Stomach (tissue), 9 donors: Measurements from ENCODE around the gene SMURF1. TPM values are rescaled to one million over a fixed set of nuclear protein-coding genes. Genes with fewer than 3 reads are reported as not detected.
A peak's percentile ranks its signal among the peaks of the same experiment; 100 is the strongest.

ENCODE experiments used
- DNase-seq, 2 donors: peaks; one replicate each; pipeline versions ENCODE4 v3.0.0 to v3.0.0-alpha.2; 2013 to 2019
- H3K27ac ChIP-seq, 5 donors: fragments of 200-600 bp in 4 of 5; sonication (generic) in 4 of 5; one replicate each; pipeline ENCODE4 v1.5.1; 2013 to 2019; ENCODE audit warnings: mild to moderate bottlenecking in 1 of 5, moderate library complexity in 1 of 5
- H3K27me3 ChIP-seq, 3 donors: fragments of 200-600 bp; sonication (generic); one replicate each; pipeline ENCODE4 v1.5.1; 2017 to 2019; ENCODE audit warnings: mixed run types in 1 of 3
- H3K36me3 ChIP-seq, 4 donors: fragments of 200-600 bp; sonication (generic); 1 replicate in 3 of 4; 2 replicates in 1 of 4; pipeline ENCODE4 v1.5.1; 2016 to 2019
- H3K4me1 ChIP-seq, 4 donors: fragments of 200-600 bp; sonication (generic); one replicate each; pipeline ENCODE4 v1.5.1; 2016 to 2019
- H3K4me3 ChIP-seq, 4 donors: fragments of 200-600 bp; sonication (generic) in 3 of 4; one replicate each; pipeline ENCODE4 v1.5.1; 2016 to 2019; ENCODE audit warnings: mild to moderate bottlenecking in 1 of 4
- H3K9me3 ChIP-seq, 4 donors: fragments of 200-600 bp; sonication (generic); one replicate each; pipeline ENCODE4 v1.5.1; 2016 to 2019
- CTCF ChIP-seq, 7 experiments: fragments of 450-650 bp in 4 of 7; fragments of 200-600 bp in 3 of 7; sonication (generic) in 3 of 7; IDR thresholded peaks; one replicate each; pipeline ENCODE4 v1.5.1; 2016 to 2019; ENCODE audit warnings: antibody characterized with exemption in 7 of 7, control low read depth in 2 of 7, mild to moderate bottlenecking in 1 of 7
- EP300 ChIP-seq: sonication (generic); formaldehyde crosslinking; IDR thresholded peaks from one replicate; pipeline ENCODE4 v1.6.1; 2017; ENCODE audit warnings: antibody characterized with exemption
- POLR2A ChIP-seq, 4 donors: fragments of 450-650 bp; IDR thresholded peaks; one replicate each; pipeline ENCODE4 v1.6.1; 2016; ENCODE audit warnings: antibody characterized with exemption in 4 of 4, control low read depth in 2 of 4, mild to moderate bottlenecking in 1 of 4, moderate library complexity in 1 of 4
- POLR2AphosphoS5 ChIP-seq, 3 donors: sonication (generic); formaldehyde crosslinking; IDR thresholded peaks; one replicate each; pipeline ENCODE4 v1.6.1; 2016; ENCODE audit warnings: antibody characterized with exemption in 3 of 3
- WGBS, 5 donors: extraction: QIAGEN DNeasy Blood & Tissue Kit in 3 of 5; methylation state at CpG; one replicate each; pipeline versions ENCODE4 v1.1.5 to v1.1.7; 2013 to 2018; 5-methylcytosine and 5-hydroxymethylcytosine counted together
- intact Hi-C: fragments of 100-400 bp; cut with DNase I; formaldehyde crosslinking; loops from one replicate; pipeline ENCODE4 v1.15.1; 2023; ENCODE audit warnings: low total_unique reads
- polyA plus RNA-seq, 3 donors: library from polyadenylated mRNA; stranded (reverse); fragments of 200-250 nt; gene quantifications; one replicate each; pipeline ENCODE4 v1.2.3, GENCODE V29; 2013
- total RNA-seq, 5 donors: library from RNA; depleted of rRNA; stranded (reverse); fragments of >200 nt; gene quantifications; one replicate each; pipeline versions ENCODE4 v1.1.0 to v1.2.3, GENCODE V29; 2014 to 2016
- donor health status: healthy with polysubstance abuse.
- donor health status: Bipolar disorder and iron deficiency.
- donor health status: healthy.

SMURF1 gene
- total and polyA plus RNA-seq, 8 donors = 8.0 to 46.8 (median 31.8) TPM

- no peaks in the 10 kb centered on the region for H3K36me3 ChIP-seq
- WGBS, 5 donors = 40 to 56% (median 46%) methylated on average over 3 of the region's 3 CpGs
- intact Hi-C loops = no loop called here
- H3K4me1 ChIP-seq = peaks cover 36 to 81% (median 61%) of the 10 kb centered on the region in 4 donors
- H3K4me3 ChIP-seq = no peak overlapping the region
- H3K9me3 ChIP-seq = no peaks in the 10 kb centered on the region
- no peak for DNase-seq
- no peak for TF ChIP-seq POLR2A (IDR thresholded peaks at IDR 0.05)
- no peak for TF ChIP-seq CTCF (IDR thresholded peaks at IDR 0.05)
- TF ChIP-seq EP300 = no peak
- TF ChIP-seq POLR2AphosphoS5 (IDR thresholded peaks at IDR 0.05) = no peak
- no peaks in the 10 kb centered on the region for H3K27me3 ChIP-seq
- H3K27ac ChIP-seq = peak overlapping the region; percentile 61 to 89 (median 81)
These were observed 45.6 kb downstream of the SMURF1 start for GRCh38 chr7:99098286-99098823.

- no peaks in the 10 kb centered on the region for H3K9me3 ChIP-seq
- H3K4me1 ChIP-seq = peaks cover 33 to 81% (median 56%) of the 10 kb centered on the region in 4 donors
- H3K36me3 ChIP-seq = no peaks in the 10 kb centered on the region
- 82 to 91% (median 86%) methylated on average over 2 of the region's 2 CpGs for WGBS, 5 donors
- peak overlapping the region in 4 of 5 donors; percentile 81 to 89 (median 84) for H3K27ac ChIP-seq
- intact Hi-C loops = no loop called here
- no peak overlapping the region for H3K4me3 ChIP-seq
- H3K27me3 ChIP-seq = no peaks in the 10 kb centered on the region
- DNase-seq = no peak
- TF ChIP-seq POLR2A (IDR thresholded peaks at IDR 0.05) (no peak), EP300 (no peak), POLR2AphosphoS5 (IDR thresholded peaks at IDR 0.05) (no peak), CTCF (IDR thresholded peaks at IDR 0.05) (no peak)
These were observed 46.2 kb downstream of the SMURF1 start for GRCh38 chr7:99097730-99098129.

GRCh38 chr7:99096124-99096887 lies 47.6 kb downstream of the SMURF1 start:
- no peak for TF ChIP-seq POLR2A (IDR thresholded peaks at IDR 0.05)
- TF ChIP-seq POLR2AphosphoS5 (IDR thresholded peaks at IDR 0.05) = peak; percentile 55 to 78 (median 62)
- TF ChIP-seq EP300 = peak; percentile 2
- TF ChIP-seq CTCF (IDR thresholded peaks at IDR 0.05) = no peak
- intact Hi-C loops = no loop called here
- Histone ChIP-seq H3K27me3 (no peaks in the 10 kb centered on the region), H3K4me3 (peak overlapping the region in 1 of 4 donors; percentile 1), H3K36me3 (no peaks in the 10 kb centered on the region), H3K27ac (peak overlapping the region; percentile 68 to 89 (median 83)), H3K4me1 (peaks cover 40 to 86% (median 63%) of the 10 kb centered on the region in 4 donors), H3K9me3 (no peaks in the 10 kb centered on the region)
- WGBS, 5 donors = 22 to 37% (median 34%) methylated on average over 6 of the region's 6 CpGs
- DNase-seq = peak in 1 of 2 donors; percentile 47

GRCh38 chr7:99095698-99096097 lies 48.2 kb downstream of the SMURF1 start:
- Histone ChIP-seq H3K27me3 (no peaks in the 10 kb centered on the region), H3K27ac (peak overlapping the region; percentile 68 to 89 (median 83)), H3K4me1 (peaks cover 41 to 89% (median 66%) of the 10 kb centered on the region in 4 donors), H3K9me3 (no peaks in the 10 kb centered on the region), H3K36me3 (no peaks in the 10 kb centered on the region), H3K4me3 (peak overlapping the region in 1 of 4 donors; percentile 1)
- WGBS, 5 donors = 27 to 49% (median 34%) methylated on average over 3 of the region's 3 CpGs
- no peak for DNase-seq
- no peak for TF ChIP-seq POLR2AphosphoS5 (IDR thresholded peaks at IDR 0.05)
- TF ChIP-seq EP300 = no peak
- no peak for TF ChIP-seq POLR2A (IDR thresholded peaks at IDR 0.05)
- no peak for TF ChIP-seq CTCF (IDR thresholded peaks at IDR 0.05)
- intact Hi-C loops = no loop called here
